K562 (cell line): ENCODE measurements around the gene RNU6-9. TPM values are rescaled to one million over a fixed set of nuclear protein-coding genes. Genes with fewer than 3 reads are reported as not detected.

ENCODE experiments used
- GATAD2B ChIP-seq: fragments of 450-650 bp; IDR thresholded peaks from 2 replicates; pipeline ENCODE4 v1.6.1; 2017; ENCODE audit warnings: mild to moderate bottlenecking, borderline replicate concordance
- HNRNPK ChIP-seq: fragments of 200-400 bp; formaldehyde crosslinking; IDR thresholded peaks from one replicate; pipeline ENCODE4 v1.6.1; 2018; ENCODE audit warnings: mild to moderate bottlenecking, low read depth, low read length; ENCODE audit not compliant: poor library complexity, severe bottlenecking
- ZNF24 ChIP-seq: fragments of 450-650 bp; IDR thresholded peaks from 2 replicates; pipeline ENCODE4 v1.6.1; 2016
- ZNF408 ChIP-seq: fragments of 250-450 bp; sonication (Bioruptor Pico); IDR thresholded peaks from 2 replicates; pipeline ENCODE4 v1.4.0; 2020; ENCODE audit warnings: low read depth, mild to moderate bottlenecking, moderate library complexity
- polyA plus RNA-seq, 8 experiments: library from polyadenylated mRNA; depleted of rRNA in 4 of 8; stranded (reverse) in 5 of 8; unstranded in 3 of 8; fragments of >200 nt; fragmentation: Nextera tagmentation in 2 of 8; fragmentation: Illumina TruSeq in 1 of 8; extraction: Ambion mirVana in 2 of 8; extraction: Trizol in 1 of 8; gene quantifications; 2 replicates each; pipeline versions ENCODE4 v1.2.1 to v1.2.3, GENCODE V29; 2011 to 2014; ENCODE audit warnings: inconsistent platforms in 1 of 8, missing spikeins in 1 of 8
- total RNA-seq, 7 experiments: library from RNA; depleted of rRNA in 6 of 7; stranded (reverse); fragments of >200 nt in 6 of 7; fragmentation: Illumina TruSeq in 2 of 7; extraction: Trizol in 2 of 7; gene quantifications; 2 replicates each; pipeline versions ENCODE4 v1.2.1 to v1.2.3, GENCODE V29; 2011 to 2021; ENCODE audit warnings: low replicate concordance in 1 of 7
- TF ChIP-seq, protein P1 (sequence below): sonication (generic); formaldehyde crosslinking; IDR thresholded peaks from 2 replicates; pipeline ENCODE4 v1.8.0; 2023; ENCODE audit warnings: mild to moderate bottlenecking, missing genetic modification reagents
- TF ChIP-seq, protein P2 (sequence below): fragments of 450-650 bp; IDR thresholded peaks from 2 replicates; pipeline ENCODE4 v1.6.1; 2016; ENCODE audit warnings: mild to moderate bottlenecking, moderate library complexity
- TF ChIP-seq, protein P3 (sequence below): fragments of 150-350 bp; IDR thresholded peaks from 2 replicates; pipeline ENCODE4 v1.6.1; 2014; ENCODE audit warnings: low read depth, mild to moderate bottlenecking, low read length, borderline replicate concordance

Gene RNU6-9
- total and polyA plus RNA-seq, 9 of the 15 experiments (the other 6 are each of a cell fraction or from before 2014, with no cell fraction given) = not detected

DNA sequence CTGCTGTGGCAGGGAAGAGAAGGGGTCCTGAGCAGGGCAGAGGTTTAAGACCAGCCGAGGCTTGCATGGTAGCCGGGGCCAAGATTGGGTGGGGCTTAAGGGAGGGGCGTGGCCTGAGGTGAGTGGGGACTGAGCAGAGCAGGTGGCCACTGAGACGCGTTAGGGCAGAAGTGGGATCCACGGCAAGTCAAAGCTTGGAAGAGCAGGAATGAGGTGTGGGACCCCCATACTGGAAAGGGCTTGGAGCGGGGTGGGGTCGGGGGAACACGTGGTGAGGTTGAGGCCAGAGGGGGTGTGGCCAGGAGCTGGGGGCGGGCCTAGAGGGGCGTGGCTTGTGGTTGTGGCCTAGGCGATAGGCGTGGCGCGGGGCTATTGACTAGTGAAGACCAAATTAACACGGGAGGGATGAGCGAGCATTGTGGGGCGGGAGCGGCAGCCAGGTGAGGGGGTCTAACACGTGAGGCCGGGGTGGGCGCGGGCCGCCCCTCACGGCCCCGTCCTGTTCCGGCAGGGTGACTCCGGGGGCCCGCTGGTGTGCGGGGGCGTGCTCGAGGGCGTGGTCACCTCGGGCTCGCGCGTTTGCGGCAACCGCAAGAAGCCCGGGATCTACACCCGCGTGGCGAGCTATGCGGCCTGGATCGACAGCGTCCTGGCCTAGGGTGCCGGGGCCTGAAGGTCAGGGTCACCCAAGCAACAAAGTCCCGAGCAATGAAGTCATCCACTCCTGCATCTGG is 30.5 kb upstream of the RNU6-9 start (continued):
- TF ChIP-seq, protein P1, sequence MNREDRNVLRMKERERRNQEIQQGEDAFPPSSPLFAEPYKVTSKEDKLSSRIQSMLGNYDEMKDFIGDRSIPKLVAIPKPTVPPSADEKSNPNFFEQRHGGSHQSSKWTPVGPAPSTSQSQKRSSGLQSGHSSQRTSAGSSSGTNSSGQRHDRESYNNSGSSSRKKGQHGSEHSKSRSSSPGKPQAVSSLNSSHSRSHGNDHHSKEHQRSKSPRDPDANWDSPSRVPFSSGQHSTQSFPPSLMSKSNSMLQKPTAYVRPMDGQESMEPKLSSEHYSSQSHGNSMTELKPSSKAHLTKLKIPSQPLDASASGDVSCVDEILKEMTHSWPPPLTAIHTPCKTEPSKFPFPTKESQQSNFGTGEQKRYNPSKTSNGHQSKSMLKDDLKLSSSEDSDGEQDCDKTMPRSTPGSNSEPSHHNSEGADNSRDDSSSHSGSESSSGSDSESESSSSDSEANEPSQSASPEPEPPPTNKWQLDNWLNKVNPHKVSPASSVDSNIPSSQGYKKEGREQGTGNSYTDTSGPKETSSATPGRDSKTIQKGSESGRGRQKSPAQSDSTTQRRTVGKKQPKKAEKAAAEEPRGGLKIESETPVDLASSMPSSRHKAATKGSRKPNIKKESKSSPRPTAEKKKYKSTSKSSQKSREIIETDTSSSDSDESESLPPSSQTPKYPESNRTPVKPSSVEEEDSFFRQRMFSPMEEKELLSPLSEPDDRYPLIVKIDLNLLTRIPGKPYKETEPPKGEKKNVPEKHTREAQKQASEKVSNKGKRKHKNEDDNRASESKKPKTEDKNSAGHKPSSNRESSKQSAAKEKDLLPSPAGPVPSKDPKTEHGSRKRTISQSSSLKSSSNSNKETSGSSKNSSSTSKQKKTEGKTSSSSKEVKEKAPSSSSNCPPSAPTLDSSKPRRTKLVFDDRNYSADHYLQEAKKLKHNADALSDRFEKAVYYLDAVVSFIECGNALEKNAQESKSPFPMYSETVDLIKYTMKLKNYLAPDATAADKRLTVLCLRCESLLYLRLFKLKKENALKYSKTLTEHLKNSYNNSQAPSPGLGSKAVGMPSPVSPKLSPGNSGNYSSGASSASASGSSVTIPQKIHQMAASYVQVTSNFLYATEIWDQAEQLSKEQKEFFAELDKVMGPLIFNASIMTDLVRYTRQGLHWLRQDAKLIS = no peak
- TF ChIP-seq ZNF408 (CRISPR knock-in tag) (no peak), GATAD2B (no peak), HNRNPK (no peak), ZNF24 (no peak)
- TF ChIP-seq, protein P2, sequence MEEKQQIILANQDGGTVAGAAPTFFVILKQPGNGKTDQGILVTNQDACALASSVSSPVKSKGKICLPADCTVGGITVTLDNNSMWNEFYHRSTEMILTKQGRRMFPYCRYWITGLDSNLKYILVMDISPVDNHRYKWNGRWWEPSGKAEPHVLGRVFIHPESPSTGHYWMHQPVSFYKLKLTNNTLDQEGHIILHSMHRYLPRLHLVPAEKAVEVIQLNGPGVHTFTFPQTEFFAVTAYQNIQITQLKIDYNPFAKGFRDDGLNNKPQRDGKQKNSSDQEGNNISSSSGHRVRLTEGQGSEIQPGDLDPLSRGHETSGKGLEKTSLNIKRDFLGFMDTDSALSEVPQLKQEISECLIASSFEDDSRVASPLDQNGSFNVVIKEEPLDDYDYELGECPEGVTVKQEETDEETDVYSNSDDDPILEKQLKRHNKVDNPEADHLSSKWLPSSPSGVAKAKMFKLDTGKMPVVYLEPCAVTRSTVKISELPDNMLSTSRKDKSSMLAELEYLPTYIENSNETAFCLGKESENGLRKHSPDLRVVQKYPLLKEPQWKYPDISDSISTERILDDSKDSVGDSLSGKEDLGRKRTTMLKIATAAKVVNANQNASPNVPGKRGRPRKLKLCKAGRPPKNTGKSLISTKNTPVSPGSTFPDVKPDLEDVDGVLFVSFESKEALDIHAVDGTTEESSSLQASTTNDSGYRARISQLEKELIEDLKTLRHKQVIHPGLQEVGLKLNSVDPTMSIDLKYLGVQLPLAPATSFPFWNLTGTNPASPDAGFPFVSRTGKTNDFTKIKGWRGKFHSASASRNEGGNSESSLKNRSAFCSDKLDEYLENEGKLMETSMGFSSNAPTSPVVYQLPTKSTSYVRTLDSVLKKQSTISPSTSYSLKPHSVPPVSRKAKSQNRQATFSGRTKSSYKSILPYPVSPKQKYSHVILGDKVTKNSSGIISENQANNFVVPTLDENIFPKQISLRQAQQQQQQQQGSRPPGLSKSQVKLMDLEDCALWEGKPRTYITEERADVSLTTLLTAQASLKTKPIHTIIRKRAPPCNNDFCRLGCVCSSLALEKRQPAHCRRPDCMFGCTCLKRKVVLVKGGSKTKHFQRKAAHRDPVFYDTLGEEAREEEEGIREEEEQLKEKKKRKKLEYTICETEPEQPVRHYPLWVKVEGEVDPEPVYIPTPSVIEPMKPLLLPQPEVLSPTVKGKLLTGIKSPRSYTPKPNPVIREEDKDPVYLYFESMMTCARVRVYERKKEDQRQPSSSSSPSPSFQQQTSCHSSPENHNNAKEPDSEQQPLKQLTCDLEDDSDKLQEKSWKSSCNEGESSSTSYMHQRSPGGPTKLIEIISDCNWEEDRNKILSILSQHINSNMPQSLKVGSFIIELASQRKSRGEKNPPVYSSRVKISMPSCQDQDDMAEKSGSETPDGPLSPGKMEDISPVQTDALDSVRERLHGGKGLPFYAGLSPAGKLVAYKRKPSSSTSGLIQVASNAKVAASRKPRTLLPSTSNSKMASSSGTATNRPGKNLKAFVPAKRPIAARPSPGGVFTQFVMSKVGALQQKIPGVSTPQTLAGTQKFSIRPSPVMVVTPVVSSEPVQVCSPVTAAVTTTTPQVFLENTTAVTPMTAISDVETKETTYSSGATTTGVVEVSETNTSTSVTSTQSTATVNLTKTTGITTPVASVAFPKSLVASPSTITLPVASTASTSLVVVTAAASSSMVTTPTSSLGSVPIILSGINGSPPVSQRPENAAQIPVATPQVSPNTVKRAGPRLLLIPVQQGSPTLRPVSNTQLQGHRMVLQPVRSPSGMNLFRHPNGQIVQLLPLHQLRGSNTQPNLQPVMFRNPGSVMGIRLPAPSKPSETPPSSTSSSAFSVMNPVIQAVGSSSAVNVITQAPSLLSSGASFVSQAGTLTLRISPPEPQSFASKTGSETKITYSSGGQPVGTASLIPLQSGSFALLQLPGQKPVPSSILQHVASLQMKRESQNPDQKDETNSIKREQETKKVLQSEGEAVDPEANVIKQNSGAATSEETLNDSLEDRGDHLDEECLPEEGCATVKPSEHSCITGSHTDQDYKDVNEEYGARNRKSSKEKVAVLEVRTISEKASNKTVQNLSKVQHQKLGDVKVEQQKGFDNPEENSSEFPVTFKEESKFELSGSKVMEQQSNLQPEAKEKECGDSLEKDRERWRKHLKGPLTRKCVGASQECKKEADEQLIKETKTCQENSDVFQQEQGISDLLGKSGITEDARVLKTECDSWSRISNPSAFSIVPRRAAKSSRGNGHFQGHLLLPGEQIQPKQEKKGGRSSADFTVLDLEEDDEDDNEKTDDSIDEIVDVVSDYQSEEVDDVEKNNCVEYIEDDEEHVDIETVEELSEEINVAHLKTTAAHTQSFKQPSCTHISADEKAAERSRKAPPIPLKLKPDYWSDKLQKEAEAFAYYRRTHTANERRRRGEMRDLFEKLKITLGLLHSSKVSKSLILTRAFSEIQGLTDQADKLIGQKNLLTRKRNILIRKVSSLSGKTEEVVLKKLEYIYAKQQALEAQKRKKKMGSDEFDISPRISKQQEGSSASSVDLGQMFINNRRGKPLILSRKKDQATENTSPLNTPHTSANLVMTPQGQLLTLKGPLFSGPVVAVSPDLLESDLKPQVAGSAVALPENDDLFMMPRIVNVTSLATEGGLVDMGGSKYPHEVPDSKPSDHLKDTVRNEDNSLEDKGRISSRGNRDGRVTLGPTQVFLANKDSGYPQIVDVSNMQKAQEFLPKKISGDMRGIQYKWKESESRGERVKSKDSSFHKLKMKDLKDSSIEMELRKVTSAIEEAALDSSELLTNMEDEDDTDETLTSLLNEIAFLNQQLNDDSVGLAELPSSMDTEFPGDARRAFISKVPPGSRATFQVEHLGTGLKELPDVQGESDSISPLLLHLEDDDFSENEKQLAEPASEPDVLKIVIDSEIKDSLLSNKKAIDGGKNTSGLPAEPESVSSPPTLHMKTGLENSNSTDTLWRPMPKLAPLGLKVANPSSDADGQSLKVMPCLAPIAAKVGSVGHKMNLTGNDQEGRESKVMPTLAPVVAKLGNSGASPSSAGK = peak; percentile 63; the same call in 1 of the 2 replicates
- TF ChIP-seq, protein P3, sequence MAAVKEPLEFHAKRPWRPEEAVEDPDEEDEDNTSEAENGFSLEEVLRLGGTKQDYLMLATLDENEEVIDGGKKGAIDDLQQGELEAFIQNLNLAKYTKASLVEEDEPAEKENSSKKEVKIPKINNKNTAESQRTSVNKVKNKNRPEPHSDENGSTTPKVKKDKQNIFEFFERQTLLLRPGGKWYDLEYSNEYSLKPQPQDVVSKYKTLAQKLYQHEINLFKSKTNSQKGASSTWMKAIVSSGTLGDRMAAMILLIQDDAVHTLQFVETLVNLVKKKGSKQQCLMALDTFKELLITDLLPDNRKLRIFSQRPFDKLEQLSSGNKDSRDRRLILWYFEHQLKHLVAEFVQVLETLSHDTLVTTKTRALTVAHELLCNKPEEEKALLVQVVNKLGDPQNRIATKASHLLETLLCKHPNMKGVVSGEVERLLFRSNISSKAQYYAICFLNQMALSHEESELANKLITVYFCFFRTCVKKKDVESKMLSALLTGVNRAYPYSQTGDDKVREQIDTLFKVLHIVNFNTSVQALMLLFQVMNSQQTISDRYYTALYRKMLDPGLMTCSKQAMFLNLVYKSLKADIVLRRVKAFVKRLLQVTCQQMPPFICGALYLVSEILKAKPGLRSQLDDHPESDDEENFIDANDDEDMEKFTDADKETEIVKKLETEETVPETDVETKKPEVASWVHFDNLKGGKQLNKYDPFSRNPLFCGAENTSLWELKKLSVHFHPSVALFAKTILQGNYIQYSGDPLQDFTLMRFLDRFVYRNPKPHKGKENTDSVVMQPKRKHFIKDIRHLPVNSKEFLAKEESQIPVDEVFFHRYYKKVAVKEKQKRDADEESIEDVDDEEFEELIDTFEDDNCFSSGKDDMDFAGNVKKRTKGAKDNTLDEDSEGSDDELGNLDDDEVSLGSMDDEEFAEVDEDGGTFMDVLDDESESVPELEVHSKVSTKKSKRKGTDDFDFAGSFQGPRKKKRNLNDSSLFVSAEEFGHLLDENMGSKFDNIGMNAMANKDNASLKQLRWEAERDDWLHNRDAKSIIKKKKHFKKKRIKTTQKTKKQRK = no peak
